OCI-LY3 (cell line): ENCODE measurements around the gene PRIMA1.

ENCODE experiments used
- H2AFZ ChIP-seq: fragments of 200-600, 300-600 bp; shearing (Covaris generic); 2 replicates; pipeline ENCODE4 v1.6.0; 2014; ENCODE audit warnings: antibody characterized with exemption, low read depth, low read length
- H3K27ac ChIP-seq: fragments of 200-600, 300-600 bp; sonication (generic); 2 replicates; pipeline ENCODE4 v1.5.1; 2014; ENCODE audit warnings: mild to moderate bottlenecking, low read length, moderate library complexity, mixed read lengths
- H3K27me3 ChIP-seq: fragments of 200-600, 300-600 bp; sonication (generic); 2 replicates; pipeline ENCODE4 v1.6.1; 2014; ENCODE audit warnings: low read depth, low read length, mixed read lengths
- H3K36me3 ChIP-seq: fragments of 200-600, 300-600 bp; sonication (generic); replicated peaks from 2 replicates; pipeline ENCODE3; 2014; ENCODE audit warnings: low read depth, low read length, mixed read lengths
- H3K4me1 ChIP-seq: fragments of 300-600, 200-600 bp; sonication (generic); 2 replicates; pipeline ENCODE4 v1.6.1; 2014; ENCODE audit warnings: low read length, mixed read lengths
- H3K4me2 ChIP-seq: fragments of 200-600, 300-600 bp; sonication (generic); 2 replicates; pipeline ENCODE4 v1.6.1; 2014; ENCODE audit warnings: low read length, mixed read lengths
- H3K4me3 ChIP-seq: fragments of 300-600, 200-600 bp; sonication (generic); 2 replicates; pipeline ENCODE4 v1.5.1; 2014; ENCODE audit warnings: antibody characterized with exemption, mild to moderate bottlenecking, low read length, moderate library complexity
- H3K79me2 ChIP-seq: fragments of 300-600, 200-600 bp; shearing (Covaris generic); 2 replicates; pipeline ENCODE4 v1.6.1; 2014; ENCODE audit warnings: mild to moderate bottlenecking, low read length, mixed read lengths
- H3K9ac ChIP-seq: fragments of 300-600, 200-600 bp; shearing (Covaris generic); 2 replicates; pipeline ENCODE4 v1.6.0; 2014; ENCODE audit warnings: mild to moderate bottlenecking, low read length, moderate library complexity
- H3K9me3 ChIP-seq: fragments of 200-600, 300-600 bp; shearing (Covaris generic); 2 replicates; pipeline ENCODE4 v1.6.1; 2014; ENCODE audit warnings: low read length, mixed read lengths; ENCODE audit not compliant: insufficient read depth
- H4K20me1 ChIP-seq: fragments of 200-600, 300-600 bp; sonication (generic); 2 replicates; pipeline ENCODE4 v1.6.1; 2016; ENCODE audit warnings: low read length, mixed read lengths; ENCODE audit not compliant: insufficient read depth
- CTCF ChIP-seq: fragments of 200-600, 300-600 bp; sonication (generic); IDR thresholded peaks from 2 replicates; pipeline ENCODE4 v1.5.1; 2014; ENCODE audit warnings: antibody characterized with exemption, low read length, low read depth
- EZH2phosphoT487 ChIP-seq: fragments of 200-600 bp; shearing (Covaris generic); IDR thresholded peaks from 2 replicates; pipeline ENCODE4 v1.6.1; 2018; ENCODE audit warnings: antibody characterized with exemption, mixed run types, low read depth

PRIMA1 gene

GRCh38 chr14:93691042-93691780 is 97.1 kb downstream of the PRIMA1 start:
- Histone ChIP-seq H3K36me3 (no peaks in the 10 kb centered on the region), H3K27me3 (peaks cover 19% of the 10 kb centered on the region), H2AFZ (no peak overlapping the region), H3K4me3 (no peak overlapping the region), H3K9me3 (no peaks in the 10 kb centered on the region), H3K9ac (no peak overlapping the region), H3K79me2 (no peaks in the 10 kb centered on the region), H3K4me2 (no peak overlapping the region), H3K4me1 (no peaks in the 10 kb centered on the region), H4K20me1 (no peaks in the 10 kb centered on the region), H3K27ac (no peak overlapping the region)
- TF ChIP-seq EZH2phosphoT487: no peak
- TF ChIP-seq CTCF: no peak

- no peaks in the 10 kb centered on the region for H3K79me2 ChIP-seq
- peaks cover 19% of the 10 kb centered on the region for H3K27me3 ChIP-seq
- H3K36me3 ChIP-seq: no peaks in the 10 kb centered on the region
- no peak overlapping the region for H3K27ac ChIP-seq
- H3K4me1 ChIP-seq: no peaks in the 10 kb centered on the region
- H4K20me1 ChIP-seq: no peaks in the 10 kb centered on the region
- H3K9me3 ChIP-seq: no peaks in the 10 kb centered on the region
- no peak overlapping the region for H3K4me3 ChIP-seq
- H2AFZ ChIP-seq: no peak overlapping the region
- H3K4me2 ChIP-seq: no peak overlapping the region
- no peak for TF ChIP-seq EZH2phosphoT487
- no peak for TF ChIP-seq CTCF
- no peak overlapping the region for H3K9ac ChIP-seq
Measured at GRCh38 chr14:93690146-93690545, 98.1 kb downstream of the PRIMA1 start.

GRCh38 chr14:93688820-93689219 is 99.5 kb downstream of the PRIMA1 start:
- Histone ChIP-seq H3K4me3 (no peak overlapping the region), H3K9ac (no peak overlapping the region), H3K27ac (no peak overlapping the region), H3K36me3 (no peaks in the 10 kb centered on the region), H3K4me1 (no peaks in the 10 kb centered on the region), H3K79me2 (no peaks in the 10 kb centered on the region), H3K9me3 (no peaks in the 10 kb centered on the region), H4K20me1 (no peaks in the 10 kb centered on the region), H2AFZ (no peak overlapping the region), H3K27me3 (peaks cover 19% of the 10 kb centered on the region), H3K4me2 (no peak overlapping the region)
- no peak for TF ChIP-seq EZH2phosphoT487
- TF ChIP-seq CTCF: no peak

- H3K9me3 ChIP-seq: no peaks in the 10 kb centered on the region
- H3K27me3 ChIP-seq: peaks cover 19% of the 10 kb centered on the region
Measured at GRCh38 chr14:93688239-93688666, 100.0 kb downstream of the PRIMA1 start.

More at GRCh38 chr14:93688239-93688666, 100.0 kb downstream of the PRIMA1 start:
- no peak overlapping the region for H3K9ac ChIP-seq
- H3K36me3 ChIP-seq: no peaks in the 10 kb centered on the region
- no peaks in the 10 kb centered on the region for H3K79me2 ChIP-seq
- H4K20me1 ChIP-seq: no peaks in the 10 kb centered on the region
- no peak overlapping the region for H2AFZ ChIP-seq
- no peaks in the 10 kb centered on the region for H3K4me1 ChIP-seq
- no peak overlapping the region for H3K4me3 ChIP-seq
- no peak for TF ChIP-seq CTCF
- no peak for TF ChIP-seq EZH2phosphoT487
- H3K27ac ChIP-seq: no peak overlapping the region
- no peak overlapping the region for H3K4me2 ChIP-seq
